ENCODE results near the gene PPP1R27.

The PPP1R27 gene

GRCh38 chr17:81833921-81834830, 674 bp downstream of the PPP1R27 start:
- no peak for DNase-seq (ENCODE audit: low spot score)
- no peak for TF ChIP-seq CTCF (IDR thresholded peaks at IDR 0.05; ENCODE audit: extremely low read depth, insufficient read depth, missing control alignments)
- in situ Hi-C loops (cut with MboI; ENCODE audit: low pct_unique_long_range_greater_than_20kb, low sequenced_read_pairs, unreplicated experiment) = no loop called here

- DNase-seq (ENCODE audit: low spot score) = peak; percentile 100
- in situ Hi-C loops (cut with MboI; ENCODE audit: low pct_unique_long_range_greater_than_20kb, low sequenced_read_pairs, unreplicated experiment) = no loop called here
- TF ChIP-seq CTCF (IDR thresholded peaks at IDR 0.05; ENCODE audit: extremely low read depth, insufficient read depth, missing control alignments) = no peak
Observed at GRCh38 chr17:81833160-81833920, 1.5 kb downstream of the PPP1R27 start, which contains the start of gene MCRIP1. Gene MCRIP1 (minus strand): TSS chr17:81833291. CDS start chr17:81824506, 8,785 bp downstream.

GRCh38 chr17:81832608-81833159, 2.2 kb downstream of the PPP1R27 start:
- TF ChIP-seq CTCF (IDR thresholded peaks at IDR 0.05; ENCODE audit: extremely low read depth, insufficient read depth, missing control alignments) = no peak
- in situ Hi-C loops (cut with MboI; ENCODE audit: low pct_unique_long_range_greater_than_20kb, low sequenced_read_pairs, unreplicated experiment) = no loop called here
- DNase-seq (ENCODE audit: low spot score) = peak; percentile 66

- DNase-seq (ENCODE audit: low spot score) = no peak
- in situ Hi-C loops (cut with MboI; ENCODE audit: low pct_unique_long_range_greater_than_20kb, low sequenced_read_pairs, unreplicated experiment) = no loop called here
- no peak for TF ChIP-seq CTCF (IDR thresholded peaks at IDR 0.05; ENCODE audit: extremely low read depth, insufficient read depth, missing control alignments)
Observed at GRCh38 chr17:81831957-81832607, 2.8 kb downstream of the PPP1R27 start.

GRCh38 chr17:81831563-81831956, 3.3 kb downstream of the PPP1R27 start:
- DNase-seq (ENCODE audit: low spot score) = no peak
- in situ Hi-C loops (cut with MboI; ENCODE audit: low pct_unique_long_range_greater_than_20kb, low sequenced_read_pairs, unreplicated experiment) = no loop called here
- no peak for TF ChIP-seq CTCF (IDR thresholded peaks at IDR 0.05; ENCODE audit: extremely low read depth, insufficient read depth, missing control alignments)

GRCh38 chr17:81829858-81830257, 5.0 kb downstream of the PPP1R27 start:
- DNase-seq (ENCODE audit: low spot score) = no peak
- in situ Hi-C loops (cut with MboI; ENCODE audit: low pct_unique_long_range_greater_than_20kb, low sequenced_read_pairs, unreplicated experiment) = no loop called here
- no peak for TF ChIP-seq CTCF (IDR thresholded peaks at IDR 0.05; ENCODE audit: extremely low read depth, insufficient read depth, missing control alignments)
